GM23248 (cell line): ENCODE measurements around the gene FOSL2.

ENCODE experiments used
- EZH2 ChIP-seq: fragments of 200-600 bp; sonication (generic); IDR thresholded peaks from 2 replicates; pipeline ENCODE4 v1.6.1; 2018; ENCODE audit warnings: antibody characterized with exemption, mild to moderate bottlenecking; ENCODE audit not compliant: insufficient read depth, poor library complexity, severe bottlenecking
- EZH2phosphoT487 ChIP-seq: fragments of 200-600 bp; sonication (generic); IDR thresholded peaks from 2 replicates; pipeline ENCODE4 v1.6.1; 2018; ENCODE audit warnings: antibody characterized with exemption, moderate library complexity, mild to moderate bottlenecking, low read depth; ENCODE audit not compliant: insufficient read depth

DNA sequence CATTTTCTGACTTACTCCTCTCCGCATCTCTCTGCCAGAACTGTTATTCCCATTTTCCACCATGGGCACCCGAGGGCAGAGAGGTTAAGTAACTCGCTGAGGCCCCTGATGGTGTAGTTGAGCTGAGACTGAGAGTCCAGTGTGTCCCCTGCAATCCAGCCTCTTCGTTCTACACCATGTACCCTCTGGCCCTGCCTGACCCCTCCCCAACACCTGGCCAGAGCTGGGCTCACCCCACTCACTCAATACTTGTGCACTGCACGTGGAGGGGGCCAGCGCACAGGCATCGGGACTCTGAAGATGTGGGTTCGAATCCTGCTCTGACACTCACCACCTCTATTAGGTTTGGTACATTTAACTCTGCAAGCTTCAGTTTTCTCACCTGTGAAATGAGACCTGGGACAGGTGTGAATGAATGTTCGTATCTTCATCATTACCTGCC is 24.3 kb upstream of the FOSL2 start:
- TF ChIP-seq EZH2phosphoT487: no peak
- TF ChIP-seq EZH2: no peak
